Endothelial cell of umbilical vein (primary cell): Measurements from ENCODE around the gene MOGAT3. TPM values are rescaled to one million over a fixed set of nuclear protein-coding genes. Genes with fewer than 3 reads are reported as not detected.

Experiments used
- BruUV-seq: library from RNA; stranded (reverse); fragments of 400-500 nt; replicated peaks from 2 replicates; lab custom pipeline; 2021; lab: Mats Ljungman, UMichigan
- CTCF ChIA-PET: fragments of 300-600, 350-600 bp; sonication (Branson Sonifier 250); formaldehyde crosslinking; loops from one replicate; lab custom pipeline; 2021; ENCODE audit warnings: antibody characterized with exemption, inconsistent platforms; lab: Charles Lee
- POLR2A ChIA-PET: fragments of 300-600, 350-600 bp; sonication (Branson Sonifier 250); formaldehyde crosslinking; loops from one replicate; lab custom pipeline; 2021; ENCODE audit warnings: antibody characterized with exemption, inconsistent platforms; lab: Charles Lee
- DNase-seq: peaks from one replicate; pipeline ENCODE4 v3.0.0-alpha.2; 2011; ENCODE audit warnings: low read depth, low spot score
- FAIRE-seq: peaks from 2 replicates; lab custom pipeline; 2011; peaks lifted over from hg19 to GRCh38; lab: Jason Lieb, UNC
- H2AFZ ChIP-seq: 2 replicates; pipeline ENCODE4 v1.6.0; 2012; ENCODE audit warnings: low read depth, low read length, control low read depth, inconsistent platforms
- H3K27ac ChIP-seq: 2 replicates; pipeline ENCODE4 v1.5.1; 2011; ENCODE audit warnings: low read depth, mild to moderate bottlenecking, control low read depth, low read length, moderate library complexity; ENCODE audit not compliant: insufficient read depth
- H3K27me3 ChIP-seq, 2 experiments: 2 replicates each; pipeline versions ENCODE4 v1.6.0 to v1.6.1; 2011; ENCODE audit warnings: low read length in 2 of 2, mixed read lengths in 1 of 2; ENCODE audit not compliant: control insufficient read depth in 2 of 2, insufficient read depth in 2 of 2
- H3K36me3 ChIP-seq, 2 experiments: 2 replicates in 1 of 2; 3 replicates in 1 of 2; pipeline ENCODE4 v1.5.1; 2011; ENCODE audit warnings: low read length in 2 of 2, mild to moderate bottlenecking in 1 of 2, moderate library complexity in 1 of 2; ENCODE audit not compliant: control insufficient read depth in 2 of 2, insufficient read depth in 2 of 2; ENCODE audit errors: extremely low read depth in 1 of 2
- H3K4me1 ChIP-seq: 3 replicates; pipeline ENCODE4 v1.5.1; 2011; ENCODE audit warnings: mild to moderate bottlenecking, low read length; ENCODE audit not compliant: control insufficient read depth, insufficient read depth; ENCODE audit errors: extremely low read depth
- H3K4me2 ChIP-seq: 2 replicates; pipeline ENCODE4 v1.6.1; 2011; ENCODE audit warnings: low read length, control low read depth, mixed read lengths; ENCODE audit not compliant: insufficient read depth
- H3K4me3 ChIP-seq, 3 experiments: fragments of 200-600 bp in 1 of 3; sonication (generic), shearing (Covaris generic) in 1 of 3; replicated peaks in 1 of 3; 2 replicates each; pipeline ENCODE4 v1.5.1; 2011 to 2016; ENCODE audit warnings: control low read depth in 3 of 3, low read length in 3 of 3, mild to moderate bottlenecking in 2 of 3, inconsistent platforms in 1 of 3, low read depth in 1 of 3, moderate library complexity in 1 of 3; ENCODE audit not compliant: insufficient read depth in 1 of 3
- H3K79me2 ChIP-seq: 2 replicates; pipeline ENCODE4 v1.6.0; 2012; ENCODE audit warnings: low read length, inconsistent platforms; ENCODE audit not compliant: control insufficient read depth, insufficient read depth
- H3K9ac ChIP-seq: replicated peaks from 2 replicates; pipeline ENCODE3; 2011; ENCODE audit warnings: low read length, control low read depth; ENCODE audit not compliant: insufficient read depth; ENCODE audit errors: extremely low read depth
- H3K9me1 ChIP-seq: replicated peaks from 3 replicates; pipeline ENCODE4 v1.6.0; 2011; ENCODE audit warnings: mild to moderate bottlenecking, low read length; ENCODE audit not compliant: control insufficient read depth, insufficient read depth; ENCODE audit errors: extremely low read depth
- H3K9me3 ChIP-seq: replicated peaks from 2 replicates; pipeline ENCODE4 v1.5.1; 2012; ENCODE audit warnings: low read length, inconsistent platforms; ENCODE audit not compliant: control insufficient read depth, insufficient read depth
- H4K20me1 ChIP-seq: replicated peaks from 2 replicates; pipeline ENCODE3; 2011; ENCODE audit warnings: mild to moderate bottlenecking, low read length; ENCODE audit not compliant: control insufficient read depth, insufficient read depth; ENCODE audit errors: extremely low read depth
- EZH2 ChIP-seq: IDR thresholded peaks from 2 replicates; pipeline ENCODE4 v1.6.1; 2012; ENCODE audit warnings: borderline replicate concordance, low read depth, mild to moderate bottlenecking, moderate library complexity, low read length, inconsistent platforms; ENCODE audit not compliant: severe bottlenecking
- FOS ChIP-seq: IDR thresholded peaks from 2 replicates; pipeline ENCODE4 v1.6.1; 2011; ENCODE audit warnings: mild to moderate bottlenecking, low read length, moderate library complexity, borderline replicate concordance; ENCODE audit not compliant: insufficient read depth
- GATA2 ChIP-seq: IDR thresholded peaks from 2 replicates; pipeline ENCODE4 v1.7.0; 2011; ENCODE audit warnings: low read depth, mild to moderate bottlenecking, moderate library complexity, mixed read lengths, low read length; ENCODE audit not compliant: insufficient read length, insufficient read depth
- JUN ChIP-seq: IDR thresholded peaks from 2 replicates; pipeline ENCODE4 v1.6.1; 2011; ENCODE audit warnings: borderline replicate concordance, low read depth; ENCODE audit not compliant: insufficient read length, insufficient read depth
- MYC ChIP-seq: IDR thresholded peaks from one replicate; pipeline ENCODE4 v1.6.1; 2011; ENCODE audit warnings: mild to moderate bottlenecking, low read depth, low read length
- POLR2A ChIP-seq: IDR thresholded peaks from 2 replicates; pipeline ENCODE4 v1.6.1; 2012; ENCODE audit warnings: low read depth, mild to moderate bottlenecking, control low read depth, low read length
- POLR2AphosphoS5 ChIP-seq: IDR thresholded peaks from 2 replicates; pipeline ENCODE4 v1.6.1; 2012; ENCODE audit warnings: low read depth, mild to moderate bottlenecking, control low read depth, low read length, moderate library complexity; ENCODE audit not compliant: insufficient read depth
- dilution Hi-C: fragments of 300-500 bp; cut with MboI; formaldehyde crosslinking; loops from one replicate; pipeline ENCODE4 v1.15.0; 2019; ENCODE audit warnings: low sequenced_read_pairs; ENCODE audit not compliant: extremely low pct_ligation_motif_present
- intact Hi-C: fragments of 100-400 bp; cut with micrococcal nuclease; formaldehyde crosslinking; loops from one replicate; pipeline ENCODE4 v1.10.0; 2022
- polyA plus RNA-seq, 4 experiments: library from polyadenylated mRNA; depleted of rRNA in 3 of 4; stranded (reverse) in 3 of 4; unstranded in 1 of 4; fragments of >200 nt; gene quantifications; 2 replicates each; pipeline versions ENCODE4 v1.2.1 to v1.2.3, GENCODE V29; 2011 to 2012; ENCODE audit warnings: missing spikeins in 1 of 4
- total RNA-seq: library from RNA; stranded (reverse); gene quantifications from 2 replicates; pipeline ENCODE4 v1.2.3, GENCODE V29; 2021
- TF ChIP-seq, protein P1 (sequence below), 2 donors: IDR thresholded peaks; 1 replicate in 1 of 2; 2 replicates in 1 of 2; pipeline ENCODE4 v1.5.1; 2011; ENCODE audit warnings: low read length in 2 of 2, mild to moderate bottlenecking in 2 of 2, moderate library complexity in 2 of 2, control low read depth in 1 of 2, inconsistent platforms in 1 of 2, low read depth in 1 of 2; ENCODE audit not compliant: insufficient read depth in 1 of 2; ENCODE audit errors: extremely low read depth in 1 of 2
- TF ChIP-seq, protein P2 (sequence below): IDR thresholded peaks from 2 replicates; pipeline ENCODE4 v1.6.1; 2011; ENCODE audit not compliant: insufficient read depth, insufficient read length

The MOGAT3 gene
- total and polyA plus RNA-seq, 2 donors (not counting 3 experiments of a cell fraction or from before 2014, with no cell fraction given) = not detected

DNA sequence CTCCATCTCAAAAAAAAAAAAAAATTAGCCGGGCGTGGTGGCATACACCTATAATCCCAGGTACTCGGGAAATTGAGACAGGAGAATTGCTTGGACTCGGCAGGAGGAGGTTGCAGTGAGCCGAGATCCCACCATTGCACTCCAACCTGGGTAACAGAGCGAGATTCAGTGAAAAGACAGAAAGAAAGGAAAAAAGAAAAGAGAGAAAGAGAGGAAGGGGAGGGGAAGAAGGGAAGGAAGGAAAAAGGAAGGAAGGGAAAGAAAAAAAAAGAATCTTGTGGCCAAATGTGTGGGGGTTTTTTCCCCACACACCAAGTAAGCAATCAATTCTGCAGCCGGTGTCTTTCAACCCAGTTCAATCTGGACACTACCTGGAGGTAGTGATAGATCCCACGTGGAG lies 11.7 kb downstream of the MOGAT3 start:
- intact Hi-C loops = no loop called here
- Histone ChIP-seq H4K20me1 (no peaks in the 10 kb centered on the region), H3K9me1 (no peaks in the 10 kb centered on the region), H2AFZ (no peak overlapping the region), H3K79me2 (no peaks in the 10 kb centered on the region), H3K9ac (no peak overlapping the region), H3K36me3 (no peaks in the 10 kb centered on the region), H3K4me2 (no peak overlapping the region), H3K4me3 (no peak overlapping the region), H3K9me3 (no peaks in the 10 kb centered on the region), H3K27me3 (no peaks in the 10 kb centered on the region), H3K4me1 (no peaks in the 10 kb centered on the region), H3K27ac (no peak overlapping the region)
- TF ChIP-seq, protein P1, sequence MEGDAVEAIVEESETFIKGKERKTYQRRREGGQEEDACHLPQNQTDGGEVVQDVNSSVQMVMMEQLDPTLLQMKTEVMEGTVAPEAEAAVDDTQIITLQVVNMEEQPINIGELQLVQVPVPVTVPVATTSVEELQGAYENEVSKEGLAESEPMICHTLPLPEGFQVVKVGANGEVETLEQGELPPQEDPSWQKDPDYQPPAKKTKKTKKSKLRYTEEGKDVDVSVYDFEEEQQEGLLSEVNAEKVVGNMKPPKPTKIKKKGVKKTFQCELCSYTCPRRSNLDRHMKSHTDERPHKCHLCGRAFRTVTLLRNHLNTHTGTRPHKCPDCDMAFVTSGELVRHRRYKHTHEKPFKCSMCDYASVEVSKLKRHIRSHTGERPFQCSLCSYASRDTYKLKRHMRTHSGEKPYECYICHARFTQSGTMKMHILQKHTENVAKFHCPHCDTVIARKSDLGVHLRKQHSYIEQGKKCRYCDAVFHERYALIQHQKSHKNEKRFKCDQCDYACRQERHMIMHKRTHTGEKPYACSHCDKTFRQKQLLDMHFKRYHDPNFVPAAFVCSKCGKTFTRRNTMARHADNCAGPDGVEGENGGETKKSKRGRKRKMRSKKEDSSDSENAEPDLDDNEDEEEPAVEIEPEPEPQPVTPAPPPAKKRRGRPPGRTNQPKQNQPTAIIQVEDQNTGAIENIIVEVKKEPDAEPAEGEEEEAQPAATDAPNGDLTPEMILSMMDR (IDR thresholded peaks at IDR 0.05; ENCODE audit: extremely low read depth in 1 of 2, insufficient read depth in 1 of 2, low read depth in 1 of 2, low read length in 2 of 2) = no peak
- TF ChIP-seq FOS = no peak
- no peak for TF ChIP-seq MYC
- no peak for TF ChIP-seq EZH2
- no peak for TF ChIP-seq POLR2AphosphoS5
- TF ChIP-seq JUN = no peak
- TF ChIP-seq, protein P2, sequence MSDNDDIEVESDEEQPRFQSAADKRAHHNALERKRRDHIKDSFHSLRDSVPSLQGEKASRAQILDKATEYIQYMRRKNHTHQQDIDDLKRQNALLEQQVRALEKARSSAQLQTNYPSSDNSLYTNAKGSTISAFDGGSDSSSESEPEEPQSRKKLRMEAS = no peak
- TF ChIP-seq POLR2A = no peak
- no peak for TF ChIP-seq GATA2
- CTCF ChIA-PET = no interaction called here
- DNase-seq (no peak), FAIRE-seq (no peak)
- BruUV-seq = no TSS peak
- dilution Hi-C loops = no loop called here
- POLR2A ChIA-PET = no interaction called here
